OCI-LY3 (cell line): ENCODE results near the gene MYL12B.

Source experiments
- CTCF ChIP-seq: fragments of 200-600, 300-600 bp; sonication (generic); IDR thresholded peaks from 2 replicates; pipeline ENCODE4 v1.5.1; 2014; ENCODE audit warnings: antibody characterized with exemption, low read length, low read depth
- EZH2phosphoT487 ChIP-seq: fragments of 200-600 bp; shearing (Covaris generic); IDR thresholded peaks from 2 replicates; pipeline ENCODE4 v1.6.1; 2018; ENCODE audit warnings: antibody characterized with exemption, mixed run types, low read depth

GRCh38 chr18:3284501-3284900 lies 22.6 kb downstream of the MYL12B start:
- TF ChIP-seq EZH2phosphoT487, result no peak
- no peak for TF ChIP-seq CTCF
